GM21367 (cell line): ENCODE measurements around the gene DPCD.

ENCODE experiments used
- ATAC-seq: cut with Tn5 transposase; IDR thresholded peaks from one replicate; pipeline ENCODE4 v1.9.1; 2021; ENCODE audit not compliant: unreplicated experiment

DPCD gene

DNA sequence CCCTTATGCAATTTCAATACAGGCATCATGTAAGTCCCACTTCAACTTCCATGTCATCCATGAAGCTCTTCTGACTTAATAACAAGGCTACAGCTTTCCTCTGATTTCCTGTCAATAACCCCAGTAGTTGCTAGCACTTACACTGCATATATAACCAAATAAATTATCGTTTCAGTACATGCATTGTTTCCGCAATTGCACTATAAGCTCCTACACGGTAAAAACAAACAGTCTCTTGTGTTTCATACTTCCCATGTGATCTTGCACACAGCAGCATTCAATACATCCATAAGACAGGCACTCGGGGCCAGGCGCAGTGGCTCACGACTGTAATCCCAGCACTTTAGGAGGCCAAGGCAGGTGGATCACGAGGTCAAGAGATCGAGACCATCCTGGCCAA lies 65.4 kb downstream of the DPCD start:
- no peak for ATAC-seq

GRCh38 chr10:101655570-101655969 lies 67.4 kb downstream of the DPCD start:
- no peak for ATAC-seq

GRCh38 chr10:101656890-101657289 lies 68.8 kb downstream of the DPCD start:
- ATAC-seq: no peak

- ATAC-seq: no peak
Measured at GRCh38 chr10:101658975-101659374, 70.9 kb downstream of the DPCD start.
